ENCODE data around the gene EIF4A3.

EIF4A3 gene

DNA sequence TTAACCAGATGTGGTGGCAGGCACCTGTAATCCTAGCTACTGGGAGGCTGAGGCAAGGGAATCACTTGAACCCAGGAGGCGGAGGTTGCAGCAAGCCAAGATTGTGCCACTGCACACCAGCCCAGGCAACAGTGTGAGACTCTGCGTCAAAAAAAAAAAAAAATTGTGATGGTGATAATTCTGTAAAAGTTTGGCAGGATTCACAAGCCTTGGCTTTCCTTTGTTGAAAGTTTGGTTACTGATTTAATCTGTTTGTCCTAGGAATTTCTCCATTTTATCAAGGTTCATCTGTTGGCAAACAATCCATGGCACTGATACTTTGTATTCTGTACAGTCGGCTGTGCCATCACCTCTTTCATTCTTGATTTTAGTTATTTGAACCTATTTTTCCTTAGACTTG lies 15.9 kb downstream of the EIF4A3 start:
- no peak for DNase-seq

DNA sequence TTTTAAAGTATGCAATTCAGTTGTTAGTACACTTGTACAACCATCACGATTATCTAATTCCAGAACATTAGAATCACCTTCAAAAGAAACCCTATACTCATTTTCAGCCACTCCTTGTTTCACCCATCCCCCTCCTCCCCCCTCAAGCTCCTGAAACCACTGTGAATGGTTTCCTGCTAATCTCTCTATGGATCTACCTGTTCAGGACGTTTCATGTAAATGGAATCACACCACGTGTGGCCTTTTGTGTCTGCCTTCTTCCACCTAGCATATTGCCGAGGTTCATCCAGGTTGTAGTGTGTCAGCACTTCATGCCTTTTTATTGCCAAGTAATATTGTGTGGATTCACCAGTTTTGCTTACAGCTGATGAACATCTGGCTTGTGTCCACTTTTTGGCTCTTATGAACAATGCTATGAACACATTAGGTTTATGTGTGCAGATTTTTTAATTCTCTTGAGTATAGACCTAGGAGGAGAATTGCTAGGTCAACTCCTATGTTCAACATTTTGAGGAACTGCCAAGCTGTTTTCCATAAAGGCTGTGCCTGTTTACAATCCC lies 17.8 kb downstream of the EIF4A3 start:
- no peak for DNase-seq

DNA sequence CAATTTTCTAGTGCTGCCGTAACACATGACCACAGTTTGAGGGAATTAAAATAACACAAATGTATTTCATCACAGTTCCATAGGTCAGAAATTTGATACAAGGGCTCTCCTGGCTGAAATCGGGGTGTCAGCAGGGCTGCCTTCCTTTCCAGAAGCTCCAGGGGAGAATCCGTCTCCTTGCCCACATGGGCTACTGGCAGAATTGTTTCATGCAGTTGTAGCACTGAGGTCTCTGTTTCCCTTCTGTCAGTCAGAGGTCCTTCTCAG lies 20.5 kb downstream of the EIF4A3 start:
- no peak for DNase-seq

DNA sequence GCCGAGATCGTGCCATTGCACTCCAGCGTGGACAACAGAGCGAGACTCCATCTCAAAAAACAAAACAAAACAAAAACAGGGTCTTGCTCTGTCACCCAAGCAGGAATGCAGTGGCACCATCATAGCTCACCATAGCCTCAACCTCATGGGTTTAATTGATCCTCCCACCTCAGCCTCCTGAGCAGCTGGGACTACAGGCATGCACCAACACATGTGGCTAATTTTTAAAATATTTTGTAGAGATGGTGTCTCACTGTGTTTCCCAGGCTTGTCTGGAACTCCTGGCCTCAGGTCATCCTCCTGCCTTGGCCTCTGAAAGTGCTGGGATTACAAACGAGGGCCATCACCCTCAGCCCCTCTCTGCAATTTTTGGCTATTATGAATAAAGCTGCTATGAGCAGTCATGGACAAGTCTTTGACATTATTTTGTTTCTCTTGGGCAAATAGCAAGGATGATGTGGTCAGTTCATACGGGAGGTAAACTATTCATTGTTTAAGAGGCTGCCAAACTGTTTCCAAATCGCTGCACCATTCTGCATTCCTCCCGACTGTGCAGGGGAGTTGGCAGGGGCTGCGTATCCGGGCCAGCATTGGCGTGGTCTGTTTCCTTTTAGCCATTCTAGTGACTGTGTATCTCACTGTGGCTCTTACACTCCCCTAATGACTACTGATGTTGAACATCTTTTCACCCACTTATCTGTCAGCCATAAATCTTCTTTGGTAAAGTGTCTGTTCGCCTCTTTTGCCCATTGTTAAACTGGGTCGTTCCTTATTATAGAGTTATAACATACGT lies 21.1 kb downstream of the EIF4A3 start:
- no peak for DNase-seq

DNA sequence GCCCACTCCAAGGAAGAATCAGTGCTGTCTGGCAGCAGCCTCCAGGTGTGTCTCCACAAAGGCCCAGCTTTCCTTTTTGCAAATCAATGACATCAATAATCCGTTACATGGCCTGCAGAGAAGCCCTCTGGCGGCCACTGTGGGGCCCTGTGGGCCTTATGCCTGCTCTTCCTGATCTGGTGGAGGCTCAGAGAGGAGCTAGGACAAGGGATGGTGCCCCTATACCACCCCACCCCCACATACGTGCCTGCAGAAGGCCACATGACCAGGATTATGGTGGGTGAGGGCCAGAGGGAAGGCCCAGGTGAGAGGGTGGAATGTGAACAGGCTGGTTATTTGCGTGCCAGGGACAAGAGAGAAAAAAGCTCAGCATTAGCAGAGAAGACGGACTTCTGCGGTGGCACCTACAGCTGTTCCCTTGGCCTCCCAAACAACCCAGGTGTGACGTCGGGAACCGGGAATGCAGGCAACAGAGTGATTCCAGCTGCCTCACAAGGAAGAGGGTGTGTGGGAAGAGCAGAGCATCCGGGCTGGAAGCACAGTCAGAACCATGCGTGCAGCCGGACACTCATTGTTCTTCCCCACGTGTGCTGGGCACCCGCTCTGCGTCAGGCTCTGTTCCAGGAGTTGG lies 22.5 kb downstream of the EIF4A3 start:
- DNase-seq: no peak

DNA sequence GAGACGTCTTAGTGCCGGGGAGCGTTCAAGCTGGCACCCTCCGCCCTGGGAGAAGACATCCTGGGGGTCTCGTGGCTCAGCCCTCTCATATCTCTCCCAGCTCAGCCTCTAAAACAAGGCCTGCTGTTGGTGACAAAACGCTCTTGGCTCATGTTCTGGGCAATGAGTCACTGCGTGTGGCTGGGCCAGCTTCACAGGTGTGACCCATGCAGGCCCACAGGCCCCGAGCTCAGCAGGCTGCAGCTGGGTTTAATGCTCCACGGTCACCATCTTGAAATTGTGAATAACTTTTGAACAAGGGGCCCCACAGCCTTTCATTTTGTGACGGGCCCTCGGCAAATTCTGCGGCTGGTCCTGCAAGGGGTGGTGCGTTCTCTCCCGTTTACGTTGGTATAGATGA lies 23.1 kb downstream of the EIF4A3 start:
- DNase-seq: no peak

DNA sequence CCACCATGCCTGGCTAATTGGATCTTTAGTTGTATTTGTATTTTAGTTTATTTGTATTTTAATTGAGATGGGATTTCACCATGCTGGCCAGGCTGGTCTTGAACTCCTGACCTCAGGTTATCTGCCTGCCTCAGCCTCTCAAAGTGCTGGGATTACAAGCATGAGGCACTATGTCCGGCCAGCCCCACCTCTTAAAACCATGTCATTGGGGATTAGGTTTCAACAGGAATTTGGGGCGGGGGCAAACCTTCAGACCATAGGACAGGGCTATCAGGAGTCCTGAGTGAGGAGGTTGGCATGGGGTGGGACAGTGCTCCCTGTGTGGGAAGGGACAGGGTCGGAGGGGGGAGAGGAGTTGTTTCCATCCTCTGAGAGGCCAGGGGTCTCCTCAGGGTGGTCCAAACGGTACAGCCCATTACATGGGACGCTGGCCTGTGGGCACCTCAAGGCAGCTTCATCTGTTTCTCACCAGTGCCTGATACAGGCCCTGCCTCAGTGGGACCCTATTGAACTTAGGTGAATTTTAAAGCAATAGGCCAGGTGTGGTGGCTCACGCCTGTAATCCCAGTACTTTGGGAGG lies 23.9 kb downstream of the EIF4A3 start:
- DNase-seq: no peak

DNA sequence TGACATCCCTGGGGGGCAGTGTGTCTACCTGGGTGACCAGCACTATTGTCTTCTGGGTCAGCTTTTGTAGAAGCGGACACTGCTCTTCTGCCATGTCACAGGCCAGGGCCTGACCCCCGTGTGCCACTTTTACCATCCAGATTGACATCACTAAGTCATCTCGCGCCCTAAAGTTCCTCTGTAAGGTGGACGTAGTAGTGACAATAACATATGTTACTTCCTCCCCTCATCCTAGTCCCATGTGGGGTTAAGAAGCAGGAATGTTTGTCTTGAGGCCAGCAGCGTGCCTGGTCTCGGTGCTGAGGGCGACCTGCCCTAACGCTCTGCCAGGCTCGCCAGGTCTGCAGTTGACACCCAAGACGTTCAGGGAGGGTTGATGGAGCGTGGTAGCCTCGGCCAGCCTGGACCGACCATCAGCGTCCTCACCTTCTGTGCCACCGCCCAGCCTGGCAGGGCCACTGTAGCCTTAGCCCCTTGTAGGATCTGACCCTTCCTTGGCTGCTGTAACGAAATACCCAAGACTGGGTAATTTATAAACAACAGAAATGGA lies 24.8 kb downstream of the EIF4A3 start:
- no peak for DNase-seq

DNA sequence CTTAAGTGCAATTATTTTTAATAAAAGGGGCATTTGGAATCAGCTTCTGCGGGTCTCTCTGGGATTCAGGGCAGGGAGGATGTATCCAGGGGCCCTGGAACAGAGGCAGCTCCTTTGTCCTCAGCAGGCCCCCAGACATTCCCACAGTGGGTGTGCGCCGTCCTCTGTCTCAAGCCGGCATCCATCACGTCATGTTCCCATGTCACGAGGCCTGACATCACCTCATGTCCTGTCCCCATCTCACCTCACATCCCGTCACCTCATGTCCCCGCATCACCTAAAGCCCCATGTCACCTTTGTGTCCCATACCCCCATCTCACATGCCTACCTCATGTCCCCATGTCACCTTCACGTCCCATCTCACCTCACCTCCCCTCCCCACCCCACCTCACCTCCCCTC lies 27.1 kb downstream of the EIF4A3 start:
- DNase-seq: no peak

DNA sequence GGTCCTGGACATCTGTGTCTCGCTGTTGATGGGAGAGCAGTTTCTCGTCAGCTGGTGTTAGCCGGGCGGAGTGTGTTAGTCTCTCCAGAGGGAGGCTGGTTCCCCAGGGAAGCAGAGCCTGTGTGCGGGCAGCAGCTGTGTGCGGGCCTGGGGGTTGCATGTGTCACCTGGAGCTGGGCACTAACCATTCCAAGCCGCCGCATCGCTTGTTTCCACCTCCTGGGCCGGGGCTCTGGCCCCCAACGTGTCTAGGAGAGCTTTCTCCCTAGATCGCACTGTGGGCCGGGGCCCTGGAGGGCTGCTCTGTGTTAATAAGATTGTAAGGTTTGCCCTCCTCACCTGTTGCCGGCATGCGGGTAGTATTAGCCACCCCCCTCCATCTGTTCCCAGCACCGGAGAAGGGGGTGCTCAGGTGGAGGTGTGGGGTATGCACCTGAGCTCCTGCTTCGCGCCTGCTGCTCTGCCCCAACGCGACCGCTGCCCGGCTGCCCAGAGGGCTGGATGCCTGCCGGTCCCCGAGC lies 27.6 kb downstream of the EIF4A3 start:
- DNase-seq: no peak

DNA sequence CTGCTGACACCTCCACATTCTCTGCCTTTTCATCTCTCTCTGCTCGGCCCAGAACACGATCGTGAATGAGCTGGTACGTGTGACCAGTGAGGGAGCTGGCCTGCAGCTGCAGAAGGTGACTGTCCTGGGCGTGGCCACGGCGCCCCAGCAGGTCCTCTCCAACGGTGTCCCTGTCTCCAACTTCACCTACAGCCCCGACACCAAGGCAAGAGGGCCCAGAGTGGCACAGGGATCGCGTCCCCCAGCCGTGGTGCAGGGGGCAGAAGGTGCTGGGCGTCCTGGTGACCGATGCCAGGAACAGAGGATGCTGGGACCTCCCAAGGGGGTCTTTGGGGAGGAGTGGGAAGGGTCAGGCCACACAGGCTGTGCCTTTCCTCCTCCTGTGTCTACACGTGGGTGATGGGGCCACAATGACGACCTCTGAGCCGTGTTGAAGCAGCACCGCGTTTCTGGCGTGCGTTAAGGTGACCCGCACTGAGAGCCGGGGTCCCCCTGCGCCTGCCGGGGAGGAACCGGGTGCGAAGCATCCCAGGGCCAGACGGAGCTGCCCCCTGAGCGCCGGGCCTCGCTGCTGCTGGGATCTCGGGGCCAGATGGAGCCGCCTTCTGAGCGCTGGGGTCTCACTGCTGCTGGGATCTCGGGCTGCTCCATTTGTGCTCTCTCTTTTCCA lies 28.2 kb downstream of the EIF4A3 start:
- DNase-seq: no peak

DNA sequence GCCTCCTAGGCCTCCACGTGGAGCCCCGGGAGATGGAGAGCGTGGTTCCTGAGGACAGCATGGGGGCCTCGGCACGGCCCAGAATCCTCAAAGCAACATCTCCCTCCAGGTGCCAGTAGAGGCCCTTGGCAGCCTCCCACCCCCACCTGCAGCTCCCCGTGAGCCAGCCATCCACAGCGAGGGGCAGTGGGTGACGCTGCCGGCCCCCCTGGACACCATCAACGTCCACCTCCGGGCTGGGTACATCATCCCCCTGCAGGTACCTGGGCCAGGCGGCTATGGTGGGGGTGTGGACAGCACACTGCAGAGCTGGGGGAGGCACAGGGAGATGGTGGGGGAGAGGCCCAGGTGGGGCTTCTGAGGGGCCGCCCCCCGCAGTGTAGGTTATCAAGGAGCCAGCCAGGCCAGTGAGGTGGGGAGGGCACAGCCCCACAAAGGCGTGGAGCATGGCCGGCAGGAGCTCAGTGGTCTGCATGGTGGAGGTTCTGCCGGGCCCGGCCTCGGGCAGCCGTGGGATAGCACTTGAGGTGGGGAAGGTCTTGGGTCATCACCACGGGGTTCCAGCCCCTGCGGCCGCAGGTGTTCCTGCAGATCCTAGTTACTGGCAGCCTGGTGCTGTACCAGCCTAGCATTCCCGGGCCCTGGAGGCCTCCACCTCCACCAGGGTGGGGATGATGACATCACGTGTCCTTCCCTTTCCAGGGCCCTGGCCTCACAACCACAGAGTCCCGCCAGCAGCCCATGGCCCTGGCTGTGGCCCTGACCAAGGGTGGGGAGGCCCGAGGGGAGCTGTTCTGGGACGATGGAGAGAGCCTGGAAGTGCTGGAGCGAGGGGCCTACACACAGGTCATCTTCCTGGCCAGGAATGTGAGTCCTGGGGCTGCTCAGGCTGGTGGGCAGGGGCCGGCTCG lies 29.2 kb downstream of the EIF4A3 start:
- no peak for DNase-seq

DNA sequence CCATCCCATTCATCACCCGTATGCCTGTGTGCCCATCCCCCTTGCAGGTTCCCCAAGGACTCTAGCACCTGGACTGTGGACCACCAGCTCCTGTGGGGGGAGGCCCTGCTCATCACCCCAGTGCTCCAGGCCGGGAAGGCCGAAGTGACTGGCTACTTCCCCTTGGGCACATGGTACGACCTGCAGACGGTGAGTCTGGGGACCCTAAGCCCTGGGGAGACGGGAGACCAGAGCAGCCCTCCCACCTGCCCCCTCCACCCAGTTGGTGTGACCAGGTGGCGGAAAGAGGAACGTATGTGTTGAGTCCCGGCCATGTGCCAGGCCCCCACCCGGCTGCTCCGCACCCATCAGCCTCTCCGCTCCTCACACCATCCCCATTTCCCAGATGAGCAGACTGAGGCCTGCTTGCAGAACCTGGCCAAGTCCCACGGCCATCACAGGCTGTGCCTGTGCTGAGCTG lies 30.0 kb downstream of the EIF4A3 start:
- no peak for DNase-seq

DNA sequence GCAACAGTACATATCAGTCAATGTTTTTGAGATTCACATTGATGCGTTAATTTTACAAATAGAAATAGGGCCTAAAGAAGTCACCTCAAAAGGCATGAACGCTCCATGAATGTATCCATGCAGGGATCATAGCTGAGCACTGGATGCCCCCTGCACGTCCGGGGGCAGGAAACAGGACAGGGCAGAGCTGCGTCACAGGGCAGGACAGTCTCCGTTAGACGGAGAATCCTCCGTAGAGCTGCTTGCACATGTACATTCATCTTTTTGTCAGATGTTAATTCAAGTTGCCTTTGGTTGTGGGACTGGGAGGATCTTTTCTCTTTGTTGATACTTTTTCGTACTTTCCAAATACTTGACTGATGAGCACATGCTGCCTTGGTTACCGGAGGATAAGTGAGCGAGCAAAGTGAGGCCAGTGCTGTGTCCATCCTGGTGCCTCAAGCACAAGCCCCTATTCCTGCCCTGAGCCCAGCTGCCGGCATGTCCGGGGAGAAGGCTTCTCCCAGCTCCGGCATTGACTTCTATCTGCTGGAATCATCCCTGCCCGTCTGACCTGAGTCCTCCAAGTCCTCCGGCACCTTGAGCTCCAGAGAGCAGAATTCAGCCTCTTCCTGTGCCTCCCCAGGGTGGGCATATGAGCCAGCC lies 30.5 kb downstream of the EIF4A3 start:
- no peak for DNase-seq

DNA sequence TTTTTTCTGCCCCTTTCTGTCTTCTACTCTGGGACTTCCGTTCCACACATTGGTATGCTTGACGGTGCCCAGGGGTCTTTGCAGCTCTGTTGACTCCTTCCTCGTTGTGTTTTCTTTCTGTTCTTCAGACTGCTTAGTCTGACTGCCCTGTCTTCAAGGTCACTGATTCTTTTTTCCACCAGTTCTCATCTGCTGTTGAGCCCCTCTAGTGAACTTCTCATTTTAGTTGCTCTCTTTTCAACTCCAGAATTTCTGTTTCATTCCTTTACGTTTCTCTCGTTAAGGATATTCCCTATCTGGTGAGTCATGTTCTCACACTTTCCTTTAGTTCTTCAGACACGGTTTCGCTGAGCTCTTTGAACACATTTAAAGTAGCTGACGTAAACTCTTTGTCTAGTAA lies 31.8 kb downstream of the EIF4A3 start:
- no peak for DNase-seq

DNA sequence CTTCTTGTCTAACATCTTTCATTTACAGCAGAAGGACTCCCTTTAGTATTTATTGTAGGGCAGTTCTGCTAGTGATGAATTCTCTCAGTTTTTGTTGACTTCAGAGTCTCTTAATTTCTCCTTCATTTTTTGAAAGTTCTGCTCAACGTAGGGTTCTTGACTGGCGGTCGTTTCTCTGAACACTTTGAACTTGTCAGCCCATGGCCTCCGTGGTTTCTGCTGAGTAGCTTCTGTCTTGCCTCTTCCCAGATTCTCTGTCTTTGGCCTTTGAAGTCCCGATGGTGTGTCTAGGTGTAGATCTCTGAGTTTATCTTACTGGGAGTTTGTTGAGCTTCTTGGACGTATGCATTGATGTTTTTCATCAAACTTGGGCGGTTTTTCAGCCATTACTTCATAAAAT lies 32.2 kb downstream of the EIF4A3 start:
- no peak for DNase-seq

DNA sequence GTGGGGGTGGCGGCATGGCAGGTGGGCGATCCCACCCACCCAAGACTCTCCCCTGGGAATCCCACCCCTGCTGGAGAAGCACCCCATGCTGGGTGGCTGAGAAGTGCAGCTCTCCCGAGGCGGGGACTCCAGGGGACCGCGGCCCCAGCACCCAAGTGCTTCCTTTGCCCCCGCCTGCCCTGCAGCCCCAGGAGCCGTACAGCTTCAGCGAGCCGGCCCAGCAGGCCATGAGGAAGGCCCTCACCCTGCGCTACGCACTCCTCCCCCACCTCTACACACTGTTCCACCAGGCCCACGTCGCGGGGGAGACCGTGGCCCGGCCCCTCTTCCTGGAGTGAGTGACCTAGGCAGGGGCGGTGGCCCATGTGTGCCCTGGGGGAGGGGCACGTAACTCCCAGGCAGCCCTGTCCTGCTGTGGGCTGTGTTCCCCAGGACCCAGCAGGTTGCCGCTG lies 33.9 kb downstream of the EIF4A3 start:
- DNase-seq: no peak

DNA sequence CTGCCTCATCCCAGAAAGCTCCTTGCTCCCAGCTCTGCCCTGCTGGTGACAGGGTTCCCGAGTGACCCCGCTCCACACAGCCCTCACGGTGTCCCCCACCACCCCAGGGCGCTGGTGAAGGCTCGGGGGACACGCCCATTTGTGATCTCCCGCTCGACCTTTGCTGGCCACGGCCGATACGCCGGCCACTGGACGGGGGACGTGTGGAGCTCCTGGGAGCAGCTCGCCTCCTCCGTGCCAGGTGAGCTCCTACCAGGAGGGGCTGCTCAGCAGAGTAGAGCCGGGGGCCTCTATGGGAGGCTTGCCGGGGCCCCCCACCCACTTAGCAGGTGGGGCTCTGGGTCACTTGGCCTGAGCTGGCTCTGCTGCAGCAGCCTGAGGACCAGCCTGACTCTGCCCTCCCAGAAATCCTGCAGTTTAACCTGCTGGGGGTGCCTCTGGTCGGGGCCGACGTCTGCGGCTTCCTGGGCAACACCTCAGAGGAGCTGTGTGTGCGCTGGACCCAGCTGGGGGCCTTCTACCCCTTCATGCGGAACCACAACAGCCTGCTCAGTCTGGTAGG lies 34.4 kb downstream of the EIF4A3 start:
- DNase-seq: no peak

DNA sequence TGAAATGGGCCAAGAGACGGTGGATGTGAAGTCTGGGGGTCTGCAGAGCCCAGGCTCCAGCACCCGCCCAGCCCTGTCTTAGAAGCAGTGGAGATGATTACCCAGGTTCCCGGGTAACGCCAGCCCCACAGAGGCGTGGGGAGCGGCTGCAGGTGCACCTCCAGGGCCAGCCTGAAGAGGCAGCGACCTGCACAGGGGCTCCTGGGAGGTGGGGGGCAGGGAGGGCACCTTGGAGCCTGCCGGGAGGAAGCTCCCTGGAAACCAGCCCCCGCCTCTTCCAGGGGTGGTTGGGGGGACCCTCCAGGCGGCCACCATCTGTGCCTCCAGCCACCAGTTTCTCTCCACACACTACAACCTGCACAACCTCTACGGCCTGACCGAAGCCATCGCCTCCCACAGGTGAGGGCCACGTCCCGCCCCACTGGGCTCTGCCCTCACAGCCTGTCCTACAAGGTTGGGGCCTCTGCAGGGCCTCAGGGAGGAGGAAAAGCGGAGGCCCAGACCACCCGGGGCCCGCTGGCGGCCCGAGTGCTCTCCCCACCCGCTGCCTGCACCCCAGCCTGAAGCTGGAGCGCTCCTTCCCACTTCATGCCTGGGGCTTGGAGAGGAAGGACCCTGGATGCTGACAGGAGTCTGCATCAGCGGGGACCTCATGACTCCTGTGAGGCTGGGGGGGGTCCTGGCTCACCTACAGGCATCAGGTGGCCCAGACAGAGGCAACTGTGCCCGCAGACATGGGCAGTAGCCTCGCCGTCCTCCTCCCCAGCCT lies 35.0 kb downstream of the EIF4A3 start:
- DNase-seq: no peak
